Adrenal gland (tissue), 12 donors: ENCODE data around the gene ACVR1B. TPM values are rescaled to one million over a fixed set of nuclear protein-coding genes. Genes with fewer than 3 reads are reported as not detected.
A peak's percentile ranks its signal among the peaks of the same experiment; 100 is the strongest.

Experiments
- DNase-seq, 7 donors: peaks; one replicate each; pipeline ENCODE4 v3.0.0-alpha.2; 2019 to 2020
- H3K27ac ChIP-seq, 5 donors: fragments of 200-600 bp; sonication (generic) in 4 of 5; 1 replicate in 3 of 5; 2 replicates in 2 of 5; pipeline versions ENCODE4 v1.5.1 to v1.8.0; 2016 to 2020; ENCODE audit warnings: mild to moderate bottlenecking in 1 of 5
- H3K27me3 ChIP-seq: fragments of 200-600 bp; 2 replicates; pipeline ENCODE4 v1.8.0; 2021
- H3K36me3 ChIP-seq, 2 donors: fragments of 200-600 bp; replicated peaks in 1 of 2; 1 replicate in 1 of 2; 2 replicates in 1 of 2; pipeline versions ENCODE4 v1.5.1 to v1.8.0; 2018 to 2022
- H3K4me1 ChIP-seq, 2 donors: fragments of 200-600 bp; replicated peaks in 1 of 2; 1 replicate in 1 of 2; 2 replicates in 1 of 2; pipeline versions ENCODE4 v1.5.1 to v1.8.0; 2018 to 2021
- H3K4me3 ChIP-seq, 4 donors: fragments of 200-600 bp; sonication (generic) in 3 of 4; one replicate each; pipeline ENCODE4 v1.5.1; 2016 to 2018
- H3K9me3 ChIP-seq, 3 donors: fragments of 200-600 bp; sonication (generic) in 1 of 3; replicated peaks in 1 of 3; 1 replicate in 2 of 3; 2 replicates in 1 of 3; pipeline versions ENCODE4 v1.5.1 to v1.8.0; 2016 to 2021
- CTCF ChIP-seq, 6 experiments: fragments of 450-650 bp in 4 of 6; fragments of 200-600 bp in 2 of 6; sonication (generic) in 1 of 6; IDR thresholded peaks; 1 replicate in 5 of 6; 2 replicates in 1 of 6; pipeline versions ENCODE4 v1.5.1 to v1.8.0; 2016 to 2021; ENCODE audit warnings: antibody characterized with exemption in 6 of 6, mild to moderate bottlenecking in 2 of 6, moderate library complexity in 1 of 6
- POLR2A ChIP-seq, 2 donors: fragments of 450-650 bp; IDR thresholded peaks; one replicate each; pipeline ENCODE4 v1.6.1; 2017; ENCODE audit warnings: antibody characterized with exemption in 2 of 2, mild to moderate bottlenecking in 2 of 2, moderate library complexity in 1 of 2
- WGBS, 4 donors: extraction: QIAGEN DNeasy Blood & Tissue Kit in 2 of 4; methylation state at CpG; one replicate each; pipeline versions ENCODE4 v1.1.5 to v1.1.7; 2013 to 2017; 5-methylcytosine and 5-hydroxymethylcytosine counted together
- intact Hi-C, 2 donors: fragments of 100-400 bp; cut with DNase I; formaldehyde crosslinking; loops; one replicate each; pipeline versions ENCODE4 v1.14.1 to v1.15.0; 2022 to 2023
- polyA plus RNA-seq, 3 donors: library from polyadenylated mRNA; stranded (reverse); fragments of 200-250 nt in 2 of 3; fragments of 350-450 nt in 1 of 3; fragmentation: Illumina TruSeq in 1 of 3; extraction: RNeasy Lipid Tissue Mini Kit (QIAGEN cat#74804) in 1 of 3; gene quantifications; one replicate each; pipeline ENCODE4 v1.2.3, GENCODE V29; 2013 to 2014
- total RNA-seq, 9 donors: library from RNA; depleted of rRNA in 4 of 9; stranded (reverse); fragments of >200 nt in 4 of 9; fragments of 120-200 nt in 1 of 9; fragmentation: NEBNext Ultra II Directional in 1 of 9; extraction: Animal tissue kit (Norgen Biotek cat#: 25700) in 1 of 9; gene quantifications; one replicate each; pipeline versions ENCODE4 v1.1.0 to v1.2.4, GENCODE V29; 2013 to 2023
- donor health status: healthy with polysubstance abuse.
- donor health status: Bipolar disorder and iron deficiency.
- donor health status: DM: yes; HTN: yes; CAD: no.
- donor health status: DM: no; HTN: no; CAD: no.
- donor health status: DM: no; HTN: no; CAD: no.
- donor health status: DM: yes; HTN: yes; CAD: no.

ACVR1B gene
- total and polyA plus RNA-seq, 12 donors: 6.3 to 26.3 (median 13.9) TPM

- Histone ChIP-seq H3K27me3 (peaks cover 10% of the 10 kb centered on the region), H3K4me3 (peak overlapping the region in 1 of 4 donors; percentile 10), H3K4me1 (peaks cover 11 to 64% of the 10 kb centered on the region in 2 donors), H3K9me3 (no peaks in the 10 kb centered on the region), H3K36me3 (no peaks in the 10 kb centered on the region), H3K27ac (peak overlapping the region in 3 of 5 donors; percentile 3 to 78 (median 42))
- intact Hi-C loops: no loop called here
- DNase-seq: no peak
- TF ChIP-seq POLR2A (IDR thresholded peaks at IDR 0.05): no peak
- no peak for TF ChIP-seq CTCF (IDR thresholded peaks at IDR 0.05)
- WGBS, 4 donors: 73 to 78% (median 76%) methylated on average over 8 to 9 of the region's 9 CpGs
Observed at GRCh38 chr12:51908876-51909592, 42.5 kb upstream of the ACVR1B start.

- Histone ChIP-seq H3K4me3 (no peak overlapping the region), H3K27ac (peak overlapping the region in 2 of 5 donors; percentile 42 to 78)
Observed at GRCh38 chr12:51910168-51910567, 41.3 kb upstream of the ACVR1B start.

GRCh38 chr12:51910691-51911090 lies 40.8 kb upstream of the ACVR1B start:
- H3K4me3 ChIP-seq: no peak overlapping the region
- TF ChIP-seq POLR2A (IDR thresholded peaks at IDR 0.05) (no peak), CTCF (IDR thresholded peaks at IDR 0.05) (no peak)
- H3K27me3 ChIP-seq: peaks cover 10% of the 10 kb centered on the region
- H3K9me3 ChIP-seq: no peaks in the 10 kb centered on the region
- peaks cover 11 to 52% of the 10 kb centered on the region in 2 donors for H3K4me1 ChIP-seq
- H3K27ac ChIP-seq: peak overlapping the region in 3 of 5 donors; percentile 37 to 78 (median 42)
- WGBS, 4 donors: 27 to 56% (median 53%) methylated on average over 3 of the region's 3 CpGs; no CpG with 5 or more reads in 1 of the 4 donors
- H3K36me3 ChIP-seq: peaks cover 0 to 7% of the 10 kb centered on the region in 2 donors
- DNase-seq: no peak
- intact Hi-C loops: no loop called here

More at GRCh38 chr12:51910168-51910567, 41.3 kb upstream of the ACVR1B start:
- no peak for DNase-seq
- H3K4me1 ChIP-seq: peaks cover 11 to 56% of the 10 kb centered on the region in 2 donors
- no peaks in the 10 kb centered on the region for H3K9me3 ChIP-seq
- 62 to 73% (median 68%) methylated on average over 5 to 6 of the region's 6 CpGs for WGBS, 4 donors
- intact Hi-C loops: no loop called here
- no peak for TF ChIP-seq CTCF (IDR thresholded peaks at IDR 0.05)
- TF ChIP-seq POLR2A (IDR thresholded peaks at IDR 0.05): no peak
- H3K36me3 ChIP-seq: peaks cover 0 to 1% of the 10 kb centered on the region in 2 donors
- H3K27me3 ChIP-seq: peaks cover 10% of the 10 kb centered on the region

GRCh38 chr12:51911307-51911706 lies 40.2 kb upstream of the ACVR1B start:
- Histone ChIP-seq H3K36me3 (peaks cover 0 to 12% of the 10 kb centered on the region in 2 donors), H3K27ac (peak overlapping the region in 3 of 5 donors; percentile 37 to 78 (median 42)), H3K4me3 (no peak overlapping the region), H3K27me3 (peaks cover 10% of the 10 kb centered on the region), H3K9me3 (no peaks in the 10 kb centered on the region), H3K4me1 (peaks cover 11 to 45% of the 10 kb centered on the region in 2 donors)
- intact Hi-C loops: no loop called here
- WGBS, 4 donors: 64 to 78% (median 71%) methylated on average over 6 of the region's 6 CpGs
- TF ChIP-seq CTCF (IDR thresholded peaks at IDR 0.05): no peak
- TF ChIP-seq POLR2A (IDR thresholded peaks at IDR 0.05): no peak
- DNase-seq: no peak
